CD4-positive, alpha-beta memory T cell (primary cell): ENCODE data around the gene RNF220. TPM values are rescaled to one million over a fixed set of nuclear protein-coding genes. Genes with fewer than 3 reads are reported as not detected.

Source experiments
- CTCF ChIA-PET: fragments of 350-600 bp; sonication (Branson Sonifier 250); formaldehyde crosslinking; loops from one replicate; lab custom pipeline; 2021; ENCODE audit warnings: inconsistent platforms; ENCODE audit not compliant: partially characterized antibody; lab: Charles Lee
- POLR2A ChIA-PET: fragments of 350-600 bp; sonication (Branson Sonifier 250); formaldehyde crosslinking; loops from one replicate; lab custom pipeline; 2021; ENCODE audit not compliant: partially characterized antibody; lab: Charles Lee
- DNase-seq, 5 donors: peaks; one replicate each; pipeline versions ENCODE4 v3.0.0 to v3.0.0-alpha.2; 2020 to 2022; ENCODE audit warnings: mixed read lengths in 1 of 5
- H3K27ac ChIP-seq: one replicate; pipeline ENCODE4 v1.7.0; 2013; ENCODE audit warnings: low read depth, low read length
- H3K27me3 ChIP-seq: 2 replicates; pipeline ENCODE4 v1.7.0; 2013; ENCODE audit warnings: mild to moderate bottlenecking, low read length, moderate library complexity; ENCODE audit not compliant: insufficient read depth
- H3K36me3 ChIP-seq: 2 replicates; pipeline ENCODE4 v1.7.0; 2013; ENCODE audit warnings: mild to moderate bottlenecking, low read length, moderate library complexity; ENCODE audit not compliant: insufficient read depth
- H3K4me1 ChIP-seq: 2 replicates; pipeline ENCODE4 v1.7.0; 2013; ENCODE audit warnings: mild to moderate bottlenecking, low read length, moderate library complexity; ENCODE audit not compliant: insufficient read depth
- H3K4me3 ChIP-seq, 2 donors: one replicate each; pipeline ENCODE4 v1.7.0; 2013; ENCODE audit warnings: low read length in 2 of 2, mild to moderate bottlenecking in 1 of 2
- H3K9me3 ChIP-seq, 2 donors: one replicate each; pipeline ENCODE4 v1.7.0; 2013; ENCODE audit warnings: low read length in 2 of 2, control low read depth in 1 of 2; ENCODE audit not compliant: control insufficient read depth in 1 of 2
- H3K27ac Mint-ChIP-seq, 7 donors: one replicate each; pipeline ENCODE4 v1.8.0; 2020 to 2021; ENCODE audit warnings: mixed read lengths in 7 of 7, mild to moderate bottlenecking in 6 of 7, inconsistent platforms in 3 of 7, moderate library complexity in 3 of 7
- H3K27me3 Mint-ChIP-seq, 2 donors: one replicate each; pipeline ENCODE4 v1.8.0; 2020 to 2021; ENCODE audit warnings: mixed read lengths in 2 of 2
- H3K36me3 Mint-ChIP-seq, 2 donors: one replicate each; pipeline ENCODE4 v1.8.0; 2020 to 2021; ENCODE audit warnings: mixed read lengths in 2 of 2, inconsistent platforms in 1 of 2, mild to moderate bottlenecking in 1 of 2
- H3K4me1 Mint-ChIP-seq, 4 donors: one replicate each; pipeline ENCODE4 v1.8.0; 2020 to 2021; ENCODE audit warnings: mixed read lengths in 4 of 4, mild to moderate bottlenecking in 1 of 4
- H3K4me3 Mint-ChIP-seq, 8 donors: one replicate each; pipeline ENCODE4 v1.8.0; 2020 to 2021; ENCODE audit warnings: mixed read lengths in 8 of 8, mild to moderate bottlenecking in 7 of 8, moderate library complexity in 6 of 8, inconsistent platforms in 3 of 8
- H3K9me3 Mint-ChIP-seq, 8 donors: one replicate each; pipeline ENCODE4 v1.8.0; 2020 to 2021; ENCODE audit warnings: mixed read lengths in 8 of 8, mild to moderate bottlenecking in 5 of 8, inconsistent platforms in 3 of 8, moderate library complexity in 1 of 8
- intact Hi-C: fragments of 100-400 bp; cut with micrococcal nuclease; formaldehyde crosslinking; loops from one replicate; pipeline ENCODE4 v1.15.1; 2023
- polyA plus RNA-seq, 2 donors: library from polyadenylated mRNA; unstranded; fragments of 300-500 nt; fragmentation: Illumina TruSeq; gene quantifications; one replicate each; pipeline ENCODE4 v1.2.3, GENCODE V29; 2021
- total RNA-seq, 2 experiments: library from RNA; stranded (reverse); gene quantifications; one replicate each; pipeline ENCODE4 v1.2.3, GENCODE V29; 2021

RNF220 gene
- 100 to 1,000 TPM; 115 to 125 TPM for total RNA-seq
- polyA plus RNA-seq: 100 to 1,000 TPM in 1 of 2 donors, 10 to 100 TPM in 1; 74.7 to 106 TPM

DNA sequence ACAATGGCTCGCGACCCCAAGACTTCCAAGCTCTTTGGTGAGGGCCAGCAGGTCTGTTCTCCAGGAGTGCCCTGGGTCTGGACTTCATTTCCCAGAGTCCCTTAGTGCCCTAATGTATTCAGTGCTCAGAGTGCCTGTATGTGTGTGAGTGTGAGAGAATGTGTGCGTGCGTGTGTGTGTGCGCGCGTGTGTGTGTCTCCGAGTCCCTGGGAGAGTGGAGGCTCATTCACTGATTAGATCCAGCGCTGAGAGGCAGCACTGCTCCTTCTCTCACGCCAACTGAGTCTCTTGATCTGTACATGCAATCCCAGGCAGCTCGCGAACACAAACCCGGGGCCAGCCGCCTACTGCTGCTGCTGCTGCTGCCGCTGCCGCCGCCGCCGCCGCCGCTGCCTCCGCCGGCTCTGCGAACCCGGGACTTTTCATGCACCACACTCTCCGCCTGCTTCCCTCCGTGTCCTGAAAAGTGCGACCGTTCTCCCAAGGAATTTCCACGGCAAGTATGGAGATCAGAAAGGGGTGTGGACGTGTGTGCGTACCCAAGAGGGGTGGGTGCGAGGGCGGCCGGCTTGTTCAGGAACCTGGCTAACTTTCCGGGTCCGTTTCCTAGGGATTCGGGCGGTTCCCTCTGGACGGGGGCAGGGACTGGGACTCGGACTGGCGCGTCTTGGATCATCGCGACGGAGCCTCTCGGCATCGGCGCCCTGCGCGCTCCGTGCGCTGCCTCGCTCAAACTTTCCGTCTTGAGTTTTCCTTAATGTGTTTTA lies at the start of gene RNF220:
RNF220 (plus strand) TSS at position 225 of the 767 bp plus-strand sequence.
- Histone ChIP-seq H3K27ac (no peak within 1 kb of the TSS), H3K4me3 (peak within 1 kb of the TSS; percentile 42 to 54), H3K9me3 (no peaks in the 10 kb centered on the region), H3K36me3 (no peaks in the 10 kb centered on the region), H3K4me1 (peaks cover 46% of the 10 kb centered on the region), H3K27me3 (peaks cover 71% of the 10 kb centered on the region)
- Mint-ChIP-seq H3K9me3 (peaks cover 0 to 14% (median 0%) of the 10 kb centered on the region in 8 donors), H3K27me3 (peaks cover 44 to 55% of the 10 kb centered on the region in 2 donors), H3K4me1 (peaks cover 14 to 45% (median 27%) of the 10 kb centered on the region in 4 donors), H3K4me3 (peak within 1 kb of the TSS; percentile 84 to 95 (median 88)), H3K36me3 (no peaks in the 10 kb centered on the region), H3K27ac (peak within 1 kb of the TSS in 2 of 7 donors; percentile 72 to 76)
- intact Hi-C loops: no loop called here
- POLR2A ChIA-PET: no interaction called here
- CTCF ChIA-PET: no interaction called here
- peak; percentile 29 to 46 (median 39) for DNase-seq

DNA sequence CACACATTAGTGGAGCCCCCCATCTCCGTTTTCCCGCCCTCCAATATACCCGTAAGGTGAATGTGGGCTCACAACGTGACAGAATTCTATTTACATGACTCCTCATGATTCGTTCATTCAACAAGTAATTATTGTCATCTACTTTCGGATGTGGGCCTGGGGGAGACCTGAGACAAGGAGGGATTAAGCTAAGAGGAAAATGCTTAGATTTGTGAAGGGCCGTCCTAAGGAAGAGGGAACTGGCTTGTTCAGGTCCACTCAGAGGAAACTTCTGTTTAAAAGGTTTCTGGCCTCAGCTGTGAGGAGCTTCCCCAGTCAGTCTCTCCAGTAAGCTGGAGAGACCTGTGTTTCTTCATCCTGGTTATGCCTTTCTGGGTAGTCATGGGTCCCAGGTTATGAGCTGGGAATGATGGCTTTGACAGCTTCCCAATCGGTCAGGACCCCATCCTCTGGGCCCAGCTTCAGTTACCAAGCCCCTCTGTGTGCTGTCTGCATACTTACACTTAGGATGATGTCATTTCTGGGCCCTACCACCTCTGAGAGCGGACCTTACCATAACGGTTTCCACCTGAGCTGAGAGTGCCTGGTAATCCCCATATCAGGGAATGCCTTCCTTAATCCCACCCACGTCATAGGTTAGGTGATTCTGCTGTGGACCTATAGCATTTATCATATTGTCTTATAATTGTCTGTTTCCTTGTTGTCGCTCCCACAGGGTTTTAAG lies 49.3 kb upstream of the RNF220 start:
- ChIA-PET CTCF (no interaction called here), POLR2A (interaction anchor here (0.8 to 1.7 kb wide), 3 partner anchors 17 to 276 kb away, joined by 3 to 5 read pairs (median 4); no protein-coding TSS in a partner anchor)
- H3K9me3 ChIP-seq: no peaks in the 10 kb centered on the region
- peaks cover 0 to 1% (median 0%) of the 10 kb centered on the region in 8 donors for H3K9me3 Mint-ChIP-seq
- H3K36me3 Mint-ChIP-seq: peaks cover 0 to 2% of the 10 kb centered on the region in 2 donors
- H3K4me1 ChIP-seq: peaks cover 25% of the 10 kb centered on the region
- no peak overlapping the region for H3K4me3 ChIP-seq
- intact Hi-C loops: loop anchor here (1.0 kb wide), 1 partner anchor 319 kb away; the partner anchor contains the start of genes ARMH1 and TMEM53
- no peaks in the 10 kb centered on the region for H3K27me3 ChIP-seq
- H3K27me3 Mint-ChIP-seq: no peaks in the 10 kb centered on the region
- no peaks in the 10 kb centered on the region for H3K36me3 ChIP-seq
- H3K27ac ChIP-seq: no peak overlapping the region
- peak overlapping the region; percentile 86 to 100 (median 96) for H3K4me3 Mint-ChIP-seq
- H3K27ac Mint-ChIP-seq: peak overlapping the region; percentile 70 to 96 (median 95)
- no peak for DNase-seq
- H3K4me1 Mint-ChIP-seq: peaks cover 11 to 37% (median 25%) of the 10 kb centered on the region in 4 donors

DNA sequence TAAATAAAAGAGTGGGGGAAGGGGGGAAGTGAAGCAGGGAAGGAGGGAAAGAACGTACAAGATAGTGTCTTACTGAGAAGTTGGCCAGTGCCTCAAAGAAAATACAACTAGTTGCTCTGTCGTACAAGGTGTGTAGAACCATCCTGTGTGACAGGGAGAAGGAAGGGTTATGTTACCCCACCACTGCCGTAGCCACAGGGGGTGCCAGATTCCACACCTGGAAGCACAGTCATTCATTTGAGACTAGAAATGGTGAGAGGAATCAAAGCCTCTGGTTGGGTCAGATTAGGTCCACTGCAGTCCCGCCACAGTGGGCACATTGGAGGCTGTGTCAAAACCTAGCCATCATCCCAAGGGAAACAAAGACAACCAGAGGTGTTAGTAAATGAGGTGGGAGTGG lies 47.3 kb upstream of the RNF220 start:
- Histone ChIP-seq H3K27ac (no peak overlapping the region), H3K36me3 (no peaks in the 10 kb centered on the region), H3K9me3 (no peaks in the 10 kb centered on the region), H3K4me3 (no peak overlapping the region), H3K4me1 (peaks cover 24% of the 10 kb centered on the region), H3K27me3 (no peaks in the 10 kb centered on the region)
- Mint-ChIP-seq H3K27ac (no peak overlapping the region), H3K27me3 (no peaks in the 10 kb centered on the region), H3K4me3 (no peak overlapping the region), H3K9me3 (peaks cover 0 to 1% (median 0%) of the 10 kb centered on the region in 8 donors), H3K4me1 (peaks cover 10 to 30% (median 21%) of the 10 kb centered on the region in 4 donors), H3K36me3 (peaks cover 0 to 2% of the 10 kb centered on the region in 2 donors)
- ChIA-PET POLR2A (no interaction called here), CTCF (no interaction called here)
- intact Hi-C loops: no loop called here
- DNase-seq: no peak

DNA sequence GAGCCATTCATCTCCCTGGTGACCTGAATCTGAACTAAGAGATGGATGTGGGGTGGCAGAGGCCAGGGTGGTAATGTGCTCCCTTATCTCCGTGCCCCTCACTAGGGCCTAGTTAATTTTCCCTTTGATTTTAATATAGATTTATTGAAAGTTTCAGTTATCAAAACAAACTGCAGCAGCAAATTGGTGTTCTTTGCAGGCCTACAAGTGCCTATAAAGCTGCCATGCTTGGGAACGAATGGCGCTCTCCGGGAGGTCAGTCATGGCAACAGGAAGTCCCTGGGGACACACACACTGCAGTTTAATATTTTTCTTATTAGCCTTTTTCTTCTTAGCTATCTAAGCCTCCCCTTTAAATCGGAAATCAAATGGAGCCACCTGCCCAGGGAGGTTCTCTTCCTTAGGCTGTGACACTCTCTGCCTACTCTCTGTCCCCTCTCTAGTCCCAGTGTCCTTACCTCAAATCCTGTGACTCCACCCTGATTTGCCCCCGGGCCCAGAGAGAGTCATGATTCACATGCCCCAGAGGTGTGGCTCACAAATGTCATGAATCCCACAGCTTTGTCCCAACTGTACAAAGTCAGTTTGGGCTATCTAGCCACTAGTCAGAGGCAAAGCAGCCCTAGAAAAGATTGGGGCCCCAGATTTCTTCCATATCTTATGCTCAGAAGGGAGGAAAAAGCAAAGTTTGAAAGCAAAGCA lies 45.7 kb upstream of the RNF220 start:
- Histone ChIP-seq H3K36me3 (no peaks in the 10 kb centered on the region), H3K4me3 (no peak overlapping the region), H3K4me1 (peaks cover 8% of the 10 kb centered on the region), H3K27me3 (no peaks in the 10 kb centered on the region), H3K27ac (no peak overlapping the region), H3K9me3 (no peaks in the 10 kb centered on the region)
- Mint-ChIP-seq H3K4me1 (peaks cover 8 to 13% (median 11%) of the 10 kb centered on the region in 4 donors), H3K27me3 (no peaks in the 10 kb centered on the region), H3K36me3 (peaks cover 0 to 2% of the 10 kb centered on the region in 2 donors), H3K27ac (no peak overlapping the region), H3K4me3 (no peak overlapping the region), H3K9me3 (peaks cover 0 to 1% (median 0%) of the 10 kb centered on the region in 8 donors)
- no peak for DNase-seq
- ChIA-PET POLR2A (no interaction called here), CTCF (no interaction called here)
- intact Hi-C loops: no loop called here

DNA sequence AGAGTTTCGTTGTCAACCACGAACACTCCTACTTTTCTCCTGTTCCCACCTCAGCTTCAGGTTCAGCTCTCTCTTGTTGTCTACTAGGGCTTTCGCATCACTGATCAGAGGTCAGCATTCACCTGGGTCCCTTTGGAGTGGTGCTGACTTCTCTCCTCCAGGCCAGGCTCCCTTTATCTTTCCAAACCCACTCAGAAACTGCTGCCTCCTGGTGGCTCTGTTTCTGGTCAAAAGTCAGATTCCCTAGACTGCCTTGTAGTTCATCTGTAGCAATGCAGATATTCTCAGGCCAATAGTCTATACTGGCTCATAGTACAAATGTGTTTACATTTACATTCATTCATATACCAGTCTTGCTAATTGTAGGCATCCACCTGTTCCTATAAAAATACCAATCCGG lies 43.6 kb upstream of the RNF220 start:
- no peaks in the 10 kb centered on the region for H3K36me3 Mint-ChIP-seq
- no peak overlapping the region for H3K4me3 Mint-ChIP-seq
- no peaks in the 10 kb centered on the region for H3K4me1 ChIP-seq
- H3K27me3 Mint-ChIP-seq: no peaks in the 10 kb centered on the region
- H3K36me3 ChIP-seq: no peaks in the 10 kb centered on the region
- H3K4me3 ChIP-seq: no peak overlapping the region
- no peaks in the 10 kb centered on the region for H3K4me1 Mint-ChIP-seq
- H3K9me3 ChIP-seq: no peaks in the 10 kb centered on the region
- POLR2A ChIA-PET: no interaction called here
- H3K9me3 Mint-ChIP-seq: no peaks in the 10 kb centered on the region
- no peak for DNase-seq
- no peak overlapping the region for H3K27ac ChIP-seq
- intact Hi-C loops: no loop called here
- no peak overlapping the region for H3K27ac Mint-ChIP-seq
- CTCF ChIA-PET: no interaction called here
- no peaks in the 10 kb centered on the region for H3K27me3 ChIP-seq

DNA sequence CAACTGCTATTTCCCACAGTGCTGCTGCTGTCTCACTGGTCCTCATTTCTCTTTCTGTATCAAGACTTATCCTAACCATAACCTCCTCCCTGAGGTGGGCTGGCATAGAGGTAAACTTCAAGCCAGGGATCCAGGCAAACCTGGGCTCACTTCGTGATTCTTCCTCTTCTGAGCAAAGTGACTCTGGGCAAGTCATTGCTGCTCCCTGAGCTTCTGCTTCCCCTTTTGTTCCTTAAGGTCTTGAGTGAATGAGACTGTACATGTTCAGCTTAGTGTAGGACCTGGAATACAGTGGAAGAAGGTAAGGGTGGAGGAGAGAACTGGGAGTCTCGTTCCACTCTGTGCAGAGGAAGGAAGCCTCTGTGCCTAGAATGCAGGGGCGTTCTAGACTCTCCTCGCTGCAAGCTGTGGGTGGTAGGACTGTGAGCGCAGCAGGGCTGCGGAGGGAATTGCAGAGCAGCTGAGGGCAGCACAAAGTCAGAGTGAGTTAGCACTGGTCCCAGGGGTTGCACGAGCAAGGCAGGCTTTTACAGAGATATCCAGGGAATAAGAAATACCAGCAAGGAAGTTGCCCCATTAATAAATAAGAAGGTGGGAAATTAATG lies 38.6 kb upstream of the RNF220 start:
- H3K4me1 Mint-ChIP-seq: no peaks in the 10 kb centered on the region
- no peak overlapping the region for H3K27ac ChIP-seq
- H3K9me3 ChIP-seq: no peaks in the 10 kb centered on the region
- no peaks in the 10 kb centered on the region for H3K36me3 Mint-ChIP-seq
- no peak overlapping the region for H3K4me3 ChIP-seq
- H3K9me3 Mint-ChIP-seq: no peaks in the 10 kb centered on the region
- ChIA-PET POLR2A (no interaction called here), CTCF (no interaction called here)
- no peak for DNase-seq
- no peak overlapping the region for H3K4me3 Mint-ChIP-seq
- no peaks in the 10 kb centered on the region for H3K27me3 ChIP-seq
- no peaks in the 10 kb centered on the region for H3K4me1 ChIP-seq
- H3K36me3 ChIP-seq: no peaks in the 10 kb centered on the region
- peaks cover 0 to 2% of the 10 kb centered on the region in 2 donors for H3K27me3 Mint-ChIP-seq
- intact Hi-C loops: no loop called here
- no peak overlapping the region for H3K27ac Mint-ChIP-seq
